ENCODE results near the gene GPR89A.

DNA sequence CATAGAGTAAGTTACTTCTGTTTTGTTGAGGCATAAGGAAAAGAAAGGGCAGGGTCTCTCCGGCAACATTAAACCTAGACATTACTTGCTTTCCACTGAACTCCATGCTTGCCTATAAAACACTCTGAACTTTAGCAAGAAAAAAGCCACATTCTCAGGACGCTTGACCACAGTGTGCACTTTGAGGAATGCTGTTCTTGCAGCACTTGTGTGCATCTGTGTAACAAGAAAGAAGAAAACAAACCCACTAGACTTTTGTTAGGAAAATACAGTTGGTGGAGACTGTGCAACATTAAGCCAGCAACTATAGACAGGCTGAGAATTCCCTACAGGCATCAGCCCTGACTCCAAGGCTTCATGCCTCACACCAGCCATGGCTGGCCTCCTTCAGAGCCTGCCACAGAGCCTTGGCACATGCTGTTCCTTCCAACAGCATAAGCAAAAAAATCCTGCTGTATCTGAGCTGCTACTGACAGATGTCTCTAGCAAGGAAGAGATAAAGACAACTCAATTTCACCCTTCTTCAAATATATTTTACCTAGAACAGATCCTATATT is 93.6 kb downstream of the GPR89A start:
- TF ChIP-seq, protein P1, sequence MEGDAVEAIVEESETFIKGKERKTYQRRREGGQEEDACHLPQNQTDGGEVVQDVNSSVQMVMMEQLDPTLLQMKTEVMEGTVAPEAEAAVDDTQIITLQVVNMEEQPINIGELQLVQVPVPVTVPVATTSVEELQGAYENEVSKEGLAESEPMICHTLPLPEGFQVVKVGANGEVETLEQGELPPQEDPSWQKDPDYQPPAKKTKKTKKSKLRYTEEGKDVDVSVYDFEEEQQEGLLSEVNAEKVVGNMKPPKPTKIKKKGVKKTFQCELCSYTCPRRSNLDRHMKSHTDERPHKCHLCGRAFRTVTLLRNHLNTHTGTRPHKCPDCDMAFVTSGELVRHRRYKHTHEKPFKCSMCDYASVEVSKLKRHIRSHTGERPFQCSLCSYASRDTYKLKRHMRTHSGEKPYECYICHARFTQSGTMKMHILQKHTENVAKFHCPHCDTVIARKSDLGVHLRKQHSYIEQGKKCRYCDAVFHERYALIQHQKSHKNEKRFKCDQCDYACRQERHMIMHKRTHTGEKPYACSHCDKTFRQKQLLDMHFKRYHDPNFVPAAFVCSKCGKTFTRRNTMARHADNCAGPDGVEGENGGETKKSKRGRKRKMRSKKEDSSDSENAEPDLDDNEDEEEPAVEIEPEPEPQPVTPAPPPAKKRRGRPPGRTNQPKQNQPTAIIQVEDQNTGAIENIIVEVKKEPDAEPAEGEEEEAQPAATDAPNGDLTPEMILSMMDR (IDR thresholded peaks at IDR 0.05; ENCODE audit: low read depth, low read length, poor library complexity, severe bottlenecking): no peak
- TF ChIP-seq EZH2phosphoT487 (IDR thresholded peaks at IDR 0.05; ENCODE audit: borderline replicate concordance, low read length): no peak
